Transverse colon (tissue), 4 donors: ENCODE results near the gene TVP23C.

Experiments
- EP300 ChIP-seq: sonication (generic); formaldehyde crosslinking; IDR thresholded peaks from one replicate; pipeline ENCODE4 v1.6.1; 2017; ENCODE audit warnings: antibody characterized with exemption, low read depth
- POLR2A ChIP-seq: fragments of 450-650 bp; IDR thresholded peaks from one replicate; pipeline ENCODE4 v1.6.1; 2016; ENCODE audit warnings: antibody characterized with exemption, mild to moderate bottlenecking, moderate library complexity
- POLR2AphosphoS5 ChIP-seq, 3 donors: sonication (generic); formaldehyde crosslinking; IDR thresholded peaks; one replicate each; pipeline ENCODE4 v1.6.1; 2016; ENCODE audit warnings: antibody characterized with exemption in 3 of 3
- TF ChIP-seq, protein P1 (sequence below), 5 experiments: fragments of 200-600 bp in 3 of 5; fragments of 450-650 bp in 2 of 5; sonication (generic) in 3 of 5; IDR thresholded peaks; 1 replicate in 2 of 5; 2 replicates in 3 of 5; pipeline ENCODE4 v1.5.1; 2016 to 2017; ENCODE audit warnings: antibody characterized with exemption in 5 of 5, inconsistent platforms in 3 of 5, mild to moderate bottlenecking in 2 of 5, moderate library complexity in 1 of 5

DNA sequence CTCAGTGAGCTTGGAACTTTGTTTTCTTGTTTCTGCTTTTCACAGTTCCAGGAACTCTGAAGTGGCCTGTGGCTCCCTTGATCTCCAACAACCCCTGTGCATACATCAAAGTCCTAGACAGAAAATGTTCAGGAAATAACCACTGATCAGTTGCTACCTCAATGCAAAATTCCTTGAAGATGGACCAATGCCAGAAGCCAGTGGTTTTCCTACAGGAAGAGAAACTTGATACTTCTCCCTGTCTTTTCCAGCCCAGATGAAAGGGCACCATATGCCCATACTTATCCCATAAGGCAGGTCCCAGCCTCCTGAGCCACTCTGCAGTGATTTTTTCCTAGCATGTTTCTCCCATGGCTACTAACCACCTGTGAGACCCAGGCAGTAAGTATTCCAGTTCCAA is 83.6 kb downstream of the TVP23C start:
- TF ChIP-seq, protein P1, sequence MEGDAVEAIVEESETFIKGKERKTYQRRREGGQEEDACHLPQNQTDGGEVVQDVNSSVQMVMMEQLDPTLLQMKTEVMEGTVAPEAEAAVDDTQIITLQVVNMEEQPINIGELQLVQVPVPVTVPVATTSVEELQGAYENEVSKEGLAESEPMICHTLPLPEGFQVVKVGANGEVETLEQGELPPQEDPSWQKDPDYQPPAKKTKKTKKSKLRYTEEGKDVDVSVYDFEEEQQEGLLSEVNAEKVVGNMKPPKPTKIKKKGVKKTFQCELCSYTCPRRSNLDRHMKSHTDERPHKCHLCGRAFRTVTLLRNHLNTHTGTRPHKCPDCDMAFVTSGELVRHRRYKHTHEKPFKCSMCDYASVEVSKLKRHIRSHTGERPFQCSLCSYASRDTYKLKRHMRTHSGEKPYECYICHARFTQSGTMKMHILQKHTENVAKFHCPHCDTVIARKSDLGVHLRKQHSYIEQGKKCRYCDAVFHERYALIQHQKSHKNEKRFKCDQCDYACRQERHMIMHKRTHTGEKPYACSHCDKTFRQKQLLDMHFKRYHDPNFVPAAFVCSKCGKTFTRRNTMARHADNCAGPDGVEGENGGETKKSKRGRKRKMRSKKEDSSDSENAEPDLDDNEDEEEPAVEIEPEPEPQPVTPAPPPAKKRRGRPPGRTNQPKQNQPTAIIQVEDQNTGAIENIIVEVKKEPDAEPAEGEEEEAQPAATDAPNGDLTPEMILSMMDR (IDR thresholded peaks at IDR 0.05), result no peak
- TF ChIP-seq POLR2A (no peak), POLR2AphosphoS5 (IDR thresholded peaks at IDR 0.05) (no peak), EP300 (no peak)
